ENCODE data around the gene RTBDN.
"Not testable (repeated sequence)": the region's sequence is repeated elsewhere in the genome, so short reads cannot be mapped to it uniquely, and the experiment has no call there.

The RTBDN gene

GRCh38 chr19:12856653-12857052, 22.3 kb upstream of the RTBDN start:
- no peak for DNase-seq

GRCh38 chr19:12847159-12848139, 13.1 kb upstream of the RTBDN start:
- DNase-seq, result no peak

GRCh38 chr19:12846613-12847012, 12.2 kb upstream of the RTBDN start:
- not testable (repeated sequence) for DNase-seq

- no peak for DNase-seq
Measured at GRCh38 chr19:12843999-12844732, 9.8 kb upstream of the RTBDN start.

GRCh38 chr19:12843328-12843727, 8.9 kb upstream of the RTBDN start:
- no peak for DNase-seq

- DNase-seq, result no peak
Measured at GRCh38 chr19:12842511-12842910, 8.1 kb upstream of the RTBDN start.

- DNase-seq, result no peak
Measured at GRCh38 chr19:12841094-12841493, 6.7 kb upstream of the RTBDN start.

- no peak for DNase-seq
Measured at GRCh38 chr19:12840091-12841079, 6.0 kb upstream of the RTBDN start.

GRCh38 chr19:12838886-12839756, 4.7 kb upstream of the RTBDN start:
- no peak for DNase-seq

- DNase-seq, result no peak
Measured at GRCh38 chr19:12838182-12838885, 4.0 kb upstream of the RTBDN start, which contains the start of gene MAST1. Gene MAST1, plus strand, starts transcription at chr19:12838515. Its CDS starts 58 bp downstream, at chr19:12838573.

GRCh38 chr19:12837225-12837624, 2.8 kb upstream of the RTBDN start:
- DNase-seq, result no peak

- no peak for DNase-seq
Measured at GRCh38 chr19:12836529-12836863, 2.1 kb upstream of the RTBDN start.

GRCh38 chr19:12834976-12835757, 788 bp upstream of the RTBDN start:
- DNase-seq, result no peak

GRCh38 chr19:12833738-12834565, 427 bp downstream of the RTBDN start:
- no peak for DNase-seq

- DNase-seq, result no peak
Measured at GRCh38 chr19:12833418-12833737, 1.0 kb downstream of the RTBDN start.

- no peak for DNase-seq
Measured at GRCh38 chr19:12828494-12828893, 5.9 kb downstream of the RTBDN start.

GRCh38 chr19:12825254-12826131, 8.9 kb downstream of the RTBDN start:
- DNase-seq, result no peak

GRCh38 chr19:12821761-12822160, 12.6 kb downstream of the RTBDN start:
- no peak for DNase-seq

All from SIG-M5 (cell line).